SJCRH30 (cell line): ENCODE measurements around the gene COL28A1. TPM values are rescaled to one million over a fixed set of nuclear protein-coding genes. Genes with fewer than 3 reads are reported as not detected.

Experiments
- DNase-seq, 2 experiments: peaks; one replicate each; pipeline ENCODE4 v3.0.0-alpha.2; 2015 to 2020
- H3K27ac ChIP-seq: fragments of 250-450 bp; sonication (Bioruptor Pico); 2 replicates; pipeline ENCODE4 v1.5.1; 2020; ENCODE audit warnings: mild to moderate bottlenecking, moderate library complexity
- H3K27me3 ChIP-seq: fragments of 250-450 bp; sonication (Bioruptor Pico); 2 replicates; pipeline ENCODE4 v1.5.1; 2020; ENCODE audit warnings: mild to moderate bottlenecking, moderate library complexity
- H3K36me3 ChIP-seq: fragments of 250-450 bp; sonication (Bioruptor Pico); 2 replicates; pipeline ENCODE4 v1.5.1; 2020; ENCODE audit warnings: mild to moderate bottlenecking, moderate library complexity
- H3K4me1 ChIP-seq: fragments of 250-450 bp; sonication (Bioruptor Pico); 2 replicates; pipeline ENCODE4 v1.5.1; 2020; ENCODE audit warnings: mild to moderate bottlenecking, moderate library complexity
- H3K4me3 ChIP-seq: fragments of 250-450 bp; sonication (Bioruptor Pico); 2 replicates; pipeline ENCODE4 v1.5.1; 2020; ENCODE audit warnings: mild to moderate bottlenecking, moderate library complexity
- H3K9me3 ChIP-seq: fragments of 250-450 bp; sonication (Bioruptor Pico); replicated peaks from 2 replicates; pipeline ENCODE4 v1.5.1; 2020; ENCODE audit warnings: mild to moderate bottlenecking, moderate library complexity
- total RNA-seq: library from RNA; depleted of rRNA; stranded (reverse); fragments of >200 nt; shearing (Covaris generic); gene quantifications from 2 replicates; pipeline ENCODE4 v1.2.3, GENCODE V29; 2014

Gene COL28A1
- total RNA-seq, 1 experiment from 2014 or later, result 0.02 TPM

GRCh38 chr7:7351832-7352231, 183.8 kb downstream of the COL28A1 start:
- Histone ChIP-seq H3K4me1 (no peaks in the 10 kb centered on the region), H3K36me3 (no peaks in the 10 kb centered on the region), H3K4me3 (no peak overlapping the region), H3K9me3 (no peaks in the 10 kb centered on the region), H3K27ac (no peak overlapping the region), H3K27me3 (no peaks in the 10 kb centered on the region)
- no peak for DNase-seq

GRCh38 chr7:7351156-7351555, 184.5 kb downstream of the COL28A1 start:
- Histone ChIP-seq H3K4me3 (no peak overlapping the region), H3K9me3 (no peaks in the 10 kb centered on the region), H3K27ac (no peak overlapping the region), H3K27me3 (no peaks in the 10 kb centered on the region), H3K36me3 (no peaks in the 10 kb centered on the region), H3K4me1 (no peaks in the 10 kb centered on the region)
- DNase-seq, result no peak

DNA sequence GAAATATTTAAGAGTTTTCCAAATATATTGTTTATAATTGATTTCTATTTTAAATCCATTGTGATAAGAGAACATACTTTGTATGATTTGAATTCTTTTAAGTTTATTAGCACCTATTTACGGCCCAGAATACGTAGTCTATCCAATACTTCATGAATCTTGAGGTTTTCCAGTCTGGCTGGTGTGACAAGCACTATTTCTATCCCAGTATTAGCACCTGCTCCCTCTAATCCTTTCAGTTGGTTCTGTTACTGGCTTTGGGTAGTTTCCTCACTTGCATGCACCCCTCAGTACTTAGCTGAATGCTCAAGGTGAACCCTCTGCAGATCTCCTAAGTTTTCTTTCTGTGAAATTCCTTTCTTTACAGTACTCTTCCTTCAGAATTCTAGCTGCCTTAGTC, 186.5 kb downstream of the COL28A1 start:
- no peaks in the 10 kb centered on the region for H3K27me3 ChIP-seq
- H3K27ac ChIP-seq, result no peak overlapping the region
- H3K4me3 ChIP-seq, result no peak overlapping the region
- no peaks in the 10 kb centered on the region for H3K4me1 ChIP-seq
- no peaks in the 10 kb centered on the region for H3K36me3 ChIP-seq
- no peak for DNase-seq
- no peaks in the 10 kb centered on the region for H3K9me3 ChIP-seq

GRCh38 chr7:7347045-7347444, 188.6 kb downstream of the COL28A1 start:
- H3K27ac ChIP-seq, result no peak overlapping the region
- no peak overlapping the region for H3K4me3 ChIP-seq
- H3K36me3 ChIP-seq, result no peaks in the 10 kb centered on the region
- no peaks in the 10 kb centered on the region for H3K27me3 ChIP-seq
- DNase-seq, result no peak
- no peaks in the 10 kb centered on the region for H3K9me3 ChIP-seq
- H3K4me1 ChIP-seq, result no peaks in the 10 kb centered on the region

DNA sequence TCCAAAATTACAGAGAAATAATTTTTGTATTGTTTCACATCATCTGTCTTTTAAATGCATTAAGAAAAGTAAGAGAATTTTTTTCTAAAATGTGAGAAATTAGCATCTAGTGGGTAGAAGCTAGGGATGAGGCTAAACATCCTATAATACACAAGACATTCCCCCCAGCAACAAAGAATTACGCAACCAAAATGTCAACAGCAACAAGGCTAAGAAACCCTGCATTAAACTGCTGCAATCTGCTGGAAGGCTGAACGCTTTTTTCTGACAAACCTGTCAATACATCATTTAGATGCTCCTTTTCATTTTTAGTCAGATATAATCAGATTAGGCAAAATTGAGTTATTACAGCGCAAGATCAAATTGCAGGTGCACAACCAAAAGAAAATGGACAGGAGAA, 191.1 kb downstream of the COL28A1 start:
- Histone ChIP-seq H3K27ac (no peak overlapping the region), H3K27me3 (no peaks in the 10 kb centered on the region), H3K4me3 (no peak overlapping the region), H3K36me3 (no peaks in the 10 kb centered on the region), H3K9me3 (no peaks in the 10 kb centered on the region), H3K4me1 (no peaks in the 10 kb centered on the region)
- no peak for DNase-seq

DNA sequence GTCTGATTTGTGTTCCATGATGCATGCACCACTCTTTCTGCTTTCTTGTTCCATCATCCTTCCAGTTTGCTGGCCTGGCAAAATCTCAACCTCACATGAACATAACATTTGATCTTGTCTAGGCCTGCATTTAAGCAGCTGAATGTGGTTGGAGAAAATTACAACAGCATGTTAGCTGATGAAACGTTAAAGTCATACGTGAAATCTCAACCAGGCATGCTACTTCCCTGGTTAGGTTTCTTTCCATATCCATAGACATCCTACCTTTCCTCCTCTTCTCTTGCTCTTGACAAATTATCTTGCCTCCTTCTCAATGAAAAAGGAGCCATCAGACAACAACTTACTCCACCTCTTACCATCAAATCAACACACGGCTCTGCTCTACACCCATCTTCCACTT, 199.8 kb downstream of the COL28A1 start:
- Histone ChIP-seq H3K27ac (no peak overlapping the region), H3K4me1 (no peaks in the 10 kb centered on the region), H3K9me3 (no peaks in the 10 kb centered on the region), H3K36me3 (no peaks in the 10 kb centered on the region), H3K27me3 (no peaks in the 10 kb centered on the region), H3K4me3 (no peak overlapping the region)
- DNase-seq, result no peak

DNA sequence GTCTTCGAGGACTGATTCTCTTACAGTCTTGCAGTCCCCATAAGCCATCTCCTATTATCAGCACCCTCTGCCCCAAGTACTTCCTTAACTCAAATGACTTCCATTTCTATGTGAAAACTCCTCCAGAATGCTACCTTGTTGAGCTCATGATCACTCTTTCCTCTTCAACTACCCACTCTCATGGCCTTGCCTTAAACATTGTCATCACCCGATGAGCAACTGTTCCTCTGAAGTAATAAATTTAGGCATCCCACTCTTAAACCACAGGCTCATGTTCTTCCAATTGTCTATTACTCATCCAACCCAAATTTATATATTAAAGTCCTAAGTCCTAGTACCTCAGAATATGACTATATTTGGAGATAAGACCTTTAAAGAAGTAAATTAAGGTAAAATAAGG, 200.5 kb downstream of the COL28A1 start:
- Histone ChIP-seq H3K4me1 (no peaks in the 10 kb centered on the region), H3K4me3 (no peak overlapping the region), H3K27me3 (no peaks in the 10 kb centered on the region), H3K27ac (no peak overlapping the region), H3K9me3 (no peaks in the 10 kb centered on the region), H3K36me3 (no peaks in the 10 kb centered on the region)
- no peak for DNase-seq

- Histone ChIP-seq H3K4me1 (no peaks in the 10 kb centered on the region), H3K9me3 (no peaks in the 10 kb centered on the region)
Observed at GRCh38 chr7:7333610-7334009, 202.1 kb downstream of the COL28A1 start.

DNA sequence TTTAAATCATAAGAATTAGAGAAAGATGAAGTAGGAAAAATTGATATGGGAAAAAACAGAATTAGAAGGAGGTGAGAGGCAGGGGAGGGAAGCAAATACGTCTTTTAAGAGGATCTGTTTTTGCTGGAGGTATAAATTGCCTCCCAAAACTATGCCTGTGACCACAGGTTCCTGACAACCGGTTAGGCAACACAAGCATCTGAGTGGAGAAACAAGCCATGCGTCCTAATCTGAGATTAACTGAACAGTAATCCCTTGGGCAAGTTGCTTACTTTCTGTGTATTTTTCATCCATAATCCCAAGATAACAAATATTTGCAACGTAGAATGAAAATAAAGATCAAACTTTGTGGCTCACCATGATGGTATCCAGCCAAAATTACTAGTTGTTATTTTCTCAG, 204.2 kb downstream of the COL28A1 start:
- Histone ChIP-seq H3K4me1 (no peaks in the 10 kb centered on the region), H3K27ac (no peak overlapping the region), H3K9me3 (no peaks in the 10 kb centered on the region), H3K36me3 (no peaks in the 10 kb centered on the region), H3K27me3 (no peaks in the 10 kb centered on the region), H3K4me3 (no peak overlapping the region)
- DNase-seq, result no peak

More at GRCh38 chr7:7333610-7334009, 202.1 kb downstream of the COL28A1 start:
- H3K27me3 ChIP-seq, result no peaks in the 10 kb centered on the region
- no peaks in the 10 kb centered on the region for H3K36me3 ChIP-seq
- no peak for DNase-seq
- H3K4me3 ChIP-seq, result no peak overlapping the region
- H3K27ac ChIP-seq, result no peak overlapping the region

DNA sequence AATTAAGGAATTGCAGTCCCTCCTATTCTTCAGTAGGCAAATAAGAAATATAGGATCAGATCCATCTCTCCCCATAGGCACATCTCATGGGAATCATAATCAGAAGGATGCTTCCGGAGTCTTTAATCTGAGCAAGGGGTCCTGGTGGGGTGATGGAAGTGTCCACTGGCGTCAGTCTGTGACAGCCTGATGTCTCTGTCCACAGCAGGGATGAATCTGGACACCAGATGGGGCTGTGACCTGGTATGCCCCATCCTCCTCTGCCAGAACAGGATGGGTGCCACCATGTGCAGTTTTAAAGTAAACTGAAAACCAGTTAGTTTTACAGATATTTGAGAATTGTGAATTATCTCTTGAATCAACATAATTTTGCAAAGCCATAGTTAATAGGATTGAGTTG, 204.7 kb downstream of the COL28A1 start:
- H3K27me3 ChIP-seq, result no peaks in the 10 kb centered on the region
- no peak overlapping the region for H3K27ac ChIP-seq
- no peaks in the 10 kb centered on the region for H3K9me3 ChIP-seq
- no peaks in the 10 kb centered on the region for H3K36me3 ChIP-seq
- DNase-seq, result no peak
- H3K4me3 ChIP-seq, result no peak overlapping the region
- H3K4me1 ChIP-seq, result no peaks in the 10 kb centered on the region

GRCh38 chr7:7329326-7329725, 206.3 kb downstream of the COL28A1 start:
- Histone ChIP-seq H3K9me3 (no peaks in the 10 kb centered on the region), H3K27me3 (no peaks in the 10 kb centered on the region)
- no peak for DNase-seq

DNA sequence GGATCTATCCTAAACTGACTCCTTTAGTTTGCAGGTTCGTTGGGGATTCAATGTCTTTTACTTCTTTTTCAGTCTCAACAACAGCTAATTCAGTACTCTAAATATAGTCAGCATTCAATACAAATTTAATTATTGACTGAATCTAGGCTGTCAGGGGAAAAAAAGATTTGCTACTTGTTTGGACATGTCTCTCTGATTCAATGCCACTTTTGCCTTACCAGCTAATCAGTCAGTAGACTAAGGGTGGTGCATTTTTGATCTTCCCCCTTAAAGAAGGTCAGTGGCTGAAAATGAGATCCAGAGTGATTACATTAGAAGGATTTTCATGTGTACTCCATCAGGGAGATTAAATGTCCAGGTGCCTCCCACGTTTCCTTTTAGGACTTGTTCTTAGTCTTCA, 208.2 kb downstream of the COL28A1 start:
- Histone ChIP-seq H3K36me3 (no peaks in the 10 kb centered on the region), H3K4me3 (no peak overlapping the region), H3K4me1 (no peaks in the 10 kb centered on the region), H3K27me3 (no peaks in the 10 kb centered on the region), H3K9me3 (no peaks in the 10 kb centered on the region), H3K27ac (no peak overlapping the region)
- no peak for DNase-seq

More at GRCh38 chr7:7329326-7329725, 206.3 kb downstream of the COL28A1 start:
- H3K4me1 ChIP-seq, result no peaks in the 10 kb centered on the region
- H3K4me3 ChIP-seq, result no peak overlapping the region
- H3K36me3 ChIP-seq, result no peaks in the 10 kb centered on the region
- no peak overlapping the region for H3K27ac ChIP-seq

- Histone ChIP-seq H3K36me3 (no peaks in the 10 kb centered on the region), H3K4me3 (no peak overlapping the region), H3K9me3 (no peaks in the 10 kb centered on the region), H3K27me3 (no peaks in the 10 kb centered on the region), H3K4me1 (no peaks in the 10 kb centered on the region), H3K27ac (no peak overlapping the region)
- DNase-seq, result no peak
Observed at GRCh38 chr7:7324698-7325097, 211.0 kb downstream of the COL28A1 start.

DNA sequence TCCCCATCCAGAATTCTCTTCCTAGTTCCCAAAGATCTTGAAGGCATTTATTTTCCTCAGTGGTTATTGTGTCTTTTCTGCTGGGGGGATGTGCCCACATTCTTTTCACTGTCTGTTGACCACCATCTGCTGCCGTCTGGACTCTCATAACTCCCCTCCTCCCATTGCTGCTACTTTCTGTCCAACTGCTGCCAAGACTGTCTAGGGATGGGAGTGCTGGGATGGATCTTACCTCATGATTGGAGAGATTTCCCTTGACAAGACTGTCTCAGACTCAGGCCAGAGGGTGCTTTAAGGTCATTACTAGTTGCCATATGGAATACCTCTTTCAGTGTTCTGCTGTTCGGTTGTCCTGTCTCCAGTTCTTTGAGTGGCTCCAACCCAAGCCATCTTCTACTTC, 211.8 kb downstream of the COL28A1 start:
- no peaks in the 10 kb centered on the region for H3K27me3 ChIP-seq
- no peaks in the 10 kb centered on the region for H3K4me1 ChIP-seq
- H3K27ac ChIP-seq, result no peak overlapping the region
- no peaks in the 10 kb centered on the region for H3K9me3 ChIP-seq
- no peaks in the 10 kb centered on the region for H3K36me3 ChIP-seq
- H3K4me3 ChIP-seq, result no peak overlapping the region
- DNase-seq, result no peak

DNA sequence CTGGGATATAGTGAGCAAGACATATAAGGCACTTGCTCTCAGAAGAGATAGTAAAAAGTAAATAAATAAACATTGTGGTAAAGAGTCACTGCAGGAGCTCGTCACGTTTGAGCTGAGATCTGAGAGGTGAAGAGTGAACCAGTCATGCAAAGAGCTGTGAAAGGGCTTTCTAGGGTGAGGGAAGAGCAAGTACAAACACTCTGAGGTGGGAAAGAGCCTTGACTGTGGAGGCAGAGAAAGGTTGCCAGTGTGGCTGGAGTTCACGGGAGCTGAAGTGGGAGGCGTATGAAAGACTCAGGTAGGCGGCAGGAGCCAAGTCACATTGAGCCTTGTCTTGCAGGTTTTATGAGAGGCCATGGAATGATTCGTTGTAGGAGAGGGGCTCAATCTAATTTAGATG, 212.3 kb downstream of the COL28A1 start:
- H3K4me3 ChIP-seq, result no peak overlapping the region
- H3K27me3 ChIP-seq, result no peaks in the 10 kb centered on the region
- no peaks in the 10 kb centered on the region for H3K4me1 ChIP-seq
- no peaks in the 10 kb centered on the region for H3K36me3 ChIP-seq
- no peak overlapping the region for H3K27ac ChIP-seq
- DNase-seq, result peak in 1 of 2 experiments; percentile 17
- H3K9me3 ChIP-seq, result no peaks in the 10 kb centered on the region

GRCh38 chr7:7321681-7322080, 214.0 kb downstream of the COL28A1 start:
- Histone ChIP-seq H3K4me3 (no peak overlapping the region), H3K27ac (no peak overlapping the region), H3K4me1 (no peaks in the 10 kb centered on the region), H3K27me3 (no peaks in the 10 kb centered on the region), H3K36me3 (no peaks in the 10 kb centered on the region), H3K9me3 (no peaks in the 10 kb centered on the region)
- peak; percentile 24 to 52 for DNase-seq

DNA sequence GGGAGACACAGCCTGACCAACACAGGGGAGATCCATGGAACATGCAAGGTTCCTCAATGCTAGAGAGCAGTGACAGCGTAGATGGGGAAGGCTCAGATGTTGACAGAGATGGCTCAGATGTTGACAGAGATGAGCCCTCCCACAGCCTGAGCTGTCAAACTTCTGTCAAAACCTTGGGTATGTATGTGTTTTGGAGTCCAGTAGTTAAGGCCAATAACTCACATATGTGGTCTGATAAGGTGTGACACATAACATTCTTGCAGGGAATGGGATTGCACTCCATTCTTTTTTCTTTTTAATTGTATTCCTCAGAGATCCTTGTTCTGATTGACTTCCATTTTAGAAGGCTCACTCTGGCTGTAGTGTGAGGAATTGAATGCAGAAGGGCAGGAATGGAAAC, 217.1 kb downstream of the COL28A1 start:
- no peak overlapping the region for H3K27ac ChIP-seq
- no peak for DNase-seq
- H3K36me3 ChIP-seq, result no peaks in the 10 kb centered on the region

More for the DNA sequence above, 217.1 kb downstream of the COL28A1 start:
- Histone ChIP-seq H3K27me3 (no peaks in the 10 kb centered on the region), H3K4me3 (no peak overlapping the region), H3K4me1 (no peaks in the 10 kb centered on the region), H3K9me3 (no peaks in the 10 kb centered on the region)
